ENCODE results near the gene DAAM1. TPM values are rescaled to one million over a fixed set of nuclear protein-coding genes. Genes with fewer than 3 reads are reported as not detected.

DAAM1 gene
- polyA plus RNA-seq, 1 donor from 2014 or later, result 161 TPM

DNA sequence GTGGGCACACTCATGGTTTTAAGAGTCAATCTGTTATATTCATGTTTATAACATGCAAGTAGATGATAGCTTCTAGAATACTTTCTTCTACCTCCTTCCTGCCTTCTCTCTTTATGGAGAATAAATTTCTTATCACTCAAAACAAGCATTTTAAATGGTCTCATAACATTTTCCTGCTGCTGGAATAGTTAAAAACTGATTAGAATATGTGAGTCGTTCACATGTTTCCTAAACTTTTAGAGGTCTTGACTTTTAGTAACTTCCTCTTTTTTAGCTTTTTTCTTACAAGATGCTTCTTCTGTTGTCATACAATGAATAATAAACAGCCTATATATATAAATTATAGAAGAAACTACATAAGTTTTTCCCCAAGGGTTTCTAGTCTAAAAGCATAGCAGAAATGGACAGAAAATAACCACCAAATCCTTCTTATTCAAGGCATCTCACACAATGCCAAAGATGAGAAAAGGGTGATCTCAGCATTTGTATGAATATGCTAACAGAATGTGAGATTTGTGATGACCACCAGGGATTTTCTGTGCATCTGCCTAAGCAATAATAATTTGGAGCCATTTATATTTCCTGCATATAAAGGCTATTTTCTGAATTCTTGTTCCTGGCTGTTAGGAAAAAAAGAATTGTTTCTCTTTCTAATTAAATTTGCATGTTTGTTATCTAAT is 127.8 kb downstream of the DAAM1 start:
- Histone ChIP-seq H3K27me3 (ENCODE audit: insufficient read depth, low read depth, low read length) (no peaks in the 10 kb centered on the region), H3K9ac (ENCODE audit: low read length) (no peak overlapping the region), H2AFZ (ENCODE audit: low read depth, low read length) (no peak overlapping the region), H3F3A (ENCODE audit: insufficient read depth, low read length, poor library complexity, severe bottlenecking) (no peaks in the 10 kb centered on the region), H3K9me2 (ENCODE audit: insufficient read depth, low read length) (no peaks in the 10 kb centered on the region), H3K27ac (ENCODE audit: low read length) (no peak overlapping the region), H3K79me2 (replicated peaks; ENCODE audit: insufficient read depth, low read length) (no peaks in the 10 kb centered on the region), H3K9me3 (ENCODE audit: low read length) (no peaks in the 10 kb centered on the region), H3K4me2 (ENCODE audit: low read length) (no peak overlapping the region), H3K36me3 (ENCODE audit: insufficient read depth, low read length) (no peaks in the 10 kb centered on the region), H4K20me1 (ENCODE audit: insufficient read depth) (no peaks in the 10 kb centered on the region), H3K4me3 (ENCODE audit: low read length) (no peak overlapping the region)
- no peak for TF ChIP-seq RAD21 (conservative IDR thresholded peaks at IDR 0.05)
- TF ChIP-seq, protein P1, sequence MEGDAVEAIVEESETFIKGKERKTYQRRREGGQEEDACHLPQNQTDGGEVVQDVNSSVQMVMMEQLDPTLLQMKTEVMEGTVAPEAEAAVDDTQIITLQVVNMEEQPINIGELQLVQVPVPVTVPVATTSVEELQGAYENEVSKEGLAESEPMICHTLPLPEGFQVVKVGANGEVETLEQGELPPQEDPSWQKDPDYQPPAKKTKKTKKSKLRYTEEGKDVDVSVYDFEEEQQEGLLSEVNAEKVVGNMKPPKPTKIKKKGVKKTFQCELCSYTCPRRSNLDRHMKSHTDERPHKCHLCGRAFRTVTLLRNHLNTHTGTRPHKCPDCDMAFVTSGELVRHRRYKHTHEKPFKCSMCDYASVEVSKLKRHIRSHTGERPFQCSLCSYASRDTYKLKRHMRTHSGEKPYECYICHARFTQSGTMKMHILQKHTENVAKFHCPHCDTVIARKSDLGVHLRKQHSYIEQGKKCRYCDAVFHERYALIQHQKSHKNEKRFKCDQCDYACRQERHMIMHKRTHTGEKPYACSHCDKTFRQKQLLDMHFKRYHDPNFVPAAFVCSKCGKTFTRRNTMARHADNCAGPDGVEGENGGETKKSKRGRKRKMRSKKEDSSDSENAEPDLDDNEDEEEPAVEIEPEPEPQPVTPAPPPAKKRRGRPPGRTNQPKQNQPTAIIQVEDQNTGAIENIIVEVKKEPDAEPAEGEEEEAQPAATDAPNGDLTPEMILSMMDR (IDR thresholded peaks at IDR 0.05; ENCODE audit: poor library complexity, severe bottlenecking), result no peak
- TF ChIP-seq TAF1 (IDR thresholded peaks at IDR 0.05; ENCODE audit: low read depth), result no peak
- no peak for TF ChIP-seq POLR2AphosphoS5 (IDR thresholded peaks at IDR 0.05)
- TF ChIP-seq, protein P2, sequence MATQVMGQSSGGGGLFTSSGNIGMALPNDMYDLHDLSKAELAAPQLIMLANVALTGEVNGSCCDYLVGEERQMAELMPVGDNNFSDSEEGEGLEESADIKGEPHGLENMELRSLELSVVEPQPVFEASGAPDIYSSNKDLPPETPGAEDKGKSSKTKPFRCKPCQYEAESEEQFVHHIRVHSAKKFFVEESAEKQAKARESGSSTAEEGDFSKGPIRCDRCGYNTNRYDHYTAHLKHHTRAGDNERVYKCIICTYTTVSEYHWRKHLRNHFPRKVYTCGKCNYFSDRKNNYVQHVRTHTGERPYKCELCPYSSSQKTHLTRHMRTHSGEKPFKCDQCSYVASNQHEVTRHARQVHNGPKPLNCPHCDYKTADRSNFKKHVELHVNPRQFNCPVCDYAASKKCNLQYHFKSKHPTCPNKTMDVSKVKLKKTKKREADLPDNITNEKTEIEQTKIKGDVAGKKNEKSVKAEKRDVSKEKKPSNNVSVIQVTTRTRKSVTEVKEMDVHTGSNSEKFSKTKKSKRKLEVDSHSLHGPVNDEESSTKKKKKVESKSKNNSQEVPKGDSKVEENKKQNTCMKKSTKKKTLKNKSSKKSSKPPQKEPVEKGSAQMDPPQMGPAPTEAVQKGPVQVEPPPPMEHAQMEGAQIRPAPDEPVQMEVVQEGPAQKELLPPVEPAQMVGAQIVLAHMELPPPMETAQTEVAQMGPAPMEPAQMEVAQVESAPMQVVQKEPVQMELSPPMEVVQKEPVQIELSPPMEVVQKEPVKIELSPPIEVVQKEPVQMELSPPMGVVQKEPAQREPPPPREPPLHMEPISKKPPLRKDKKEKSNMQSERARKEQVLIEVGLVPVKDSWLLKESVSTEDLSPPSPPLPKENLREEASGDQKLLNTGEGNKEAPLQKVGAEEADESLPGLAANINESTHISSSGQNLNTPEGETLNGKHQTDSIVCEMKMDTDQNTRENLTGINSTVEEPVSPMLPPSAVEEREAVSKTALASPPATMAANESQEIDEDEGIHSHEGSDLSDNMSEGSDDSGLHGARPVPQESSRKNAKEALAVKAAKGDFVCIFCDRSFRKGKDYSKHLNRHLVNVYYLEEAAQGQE (IDR thresholded peaks at IDR 0.05; ENCODE audit: borderline replicate concordance), result no peak
- no peak for TF ChIP-seq EP300 (conservative IDR thresholded peaks at IDR 0.05; ENCODE audit: poor library complexity, severe bottlenecking)
- no peak for TF ChIP-seq SMC3 (conservative IDR thresholded peaks at IDR 0.05; ENCODE audit: poor library complexity)
- TF ChIP-seq EZH2 (IDR thresholded peaks at IDR 0.05; ENCODE audit: borderline replicate concordance, insufficient read depth, low read length, poor library complexity, severe bottlenecking), result no peak
- TF ChIP-seq MXI1 (conservative IDR thresholded peaks at IDR 0.05; ENCODE audit: poor library complexity, severe bottlenecking), result no peak

DNA sequence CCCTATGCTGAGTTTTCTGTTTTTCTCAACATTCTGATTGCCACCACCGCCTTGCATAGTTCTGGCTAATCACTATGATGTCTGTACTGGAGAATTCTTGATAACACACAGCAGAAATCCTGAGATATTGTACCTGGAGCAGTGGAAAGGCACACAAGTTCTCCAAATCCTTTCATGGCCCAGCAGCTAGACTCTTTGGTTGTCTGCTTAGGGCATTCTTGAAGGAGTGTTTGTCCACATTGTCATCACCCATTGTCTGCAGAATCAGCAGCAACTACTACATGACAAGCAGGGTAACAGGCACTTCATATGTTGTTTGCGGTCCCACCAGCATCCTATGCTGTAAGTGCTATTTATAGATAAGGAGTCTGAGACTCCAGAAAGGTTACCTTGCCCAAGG is 128.9 kb downstream of the DAAM1 start:
- Histone ChIP-seq H3K27me3 (ENCODE audit: insufficient read depth, low read depth, low read length) (no peaks in the 10 kb centered on the region), H3K4me2 (ENCODE audit: low read length) (no peak overlapping the region), H3K9me2 (ENCODE audit: insufficient read depth, low read length) (no peaks in the 10 kb centered on the region), H3K79me2 (replicated peaks; ENCODE audit: insufficient read depth, low read length) (no peaks in the 10 kb centered on the region), H3K36me3 (ENCODE audit: insufficient read depth, low read length) (no peaks in the 10 kb centered on the region), H3K9me3 (ENCODE audit: low read length) (no peaks in the 10 kb centered on the region), H3K27ac (ENCODE audit: low read length) (no peak overlapping the region), H3K9ac (ENCODE audit: low read length) (no peak overlapping the region), H4K20me1 (ENCODE audit: insufficient read depth) (no peaks in the 10 kb centered on the region), H3K4me3 (ENCODE audit: low read length) (no peak overlapping the region), H2AFZ (ENCODE audit: low read depth, low read length) (no peak overlapping the region), H3F3A (ENCODE audit: insufficient read depth, low read length, poor library complexity, severe bottlenecking) (no peaks in the 10 kb centered on the region)
- TF ChIP-seq EP300 (conservative IDR thresholded peaks at IDR 0.05; ENCODE audit: poor library complexity, severe bottlenecking) (no peak), EZH2 (IDR thresholded peaks at IDR 0.05; ENCODE audit: borderline replicate concordance, insufficient read depth, low read length, poor library complexity, severe bottlenecking) (no peak), POLR2AphosphoS5 (IDR thresholded peaks at IDR 0.05) (no peak)
- TF ChIP-seq, protein P2 (IDR thresholded peaks at IDR 0.05; ENCODE audit: borderline replicate concordance), result no peak

All from neural cell (in vitro differentiated cells).